GM12878 (cell line): ENCODE measurements around the gene GKN1. TPM values are rescaled to one million over a fixed set of nuclear protein-coding genes. Genes with fewer than 3 reads are reported as not detected.

Source experiments
- ATAC-seq: fragments of 200-7000 bp; cut with Tn5 transposase; 3 replicates; pipeline ENCODE4 v1.9.1; 2020; ENCODE audit warnings: mild to moderate bottlenecking, moderate library complexity
- BruUV-seq: library from RNA; stranded (reverse); fragments of 400-500 nt; replicated peaks from 2 replicates; lab custom pipeline; 2021; lab: Mats Ljungman, UMichigan
- CTCF ChIA-PET: fragments of 300-600 bp; sonication (Branson Sonifier 250); formaldehyde crosslinking; extraction: SDS; loops from one replicate; lab custom pipeline; 2021; ENCODE audit warnings: inconsistent platforms; lab: Yijun Ruan, JAX
- POLR2A ChIA-PET: fragments of 350-600 bp; formaldehyde crosslinking; extraction: SDS; loops from one replicate; lab custom pipeline; 2021; ENCODE audit warnings: inconsistent platforms; lab: Charles Lee
- RAD21 ChIA-PET: fragments of 300-600 bp; sonication (Branson Sonifier 250); formaldehyde crosslinking; loops from one replicate; lab custom pipeline; 2023; ENCODE audit warnings: antibody characterized with exemption; ENCODE audit not compliant: unreplicated experiment; lab: Charles Lee
- SMC1A ChIA-PET: fragments of 300-600 bp; sonication (Branson Sonifier 250); formaldehyde crosslinking; loops from one replicate; lab custom pipeline; 2023; ENCODE audit not compliant: unreplicated experiment, uncharacterized antibody; lab: Charles Lee
- DNase-seq: peaks from one replicate; pipeline ENCODE4 v3.0.0-alpha.2; 2011; ENCODE audit warnings: low read depth, low spot score
- FAIRE-seq: peaks from 3 replicates; lab custom pipeline; 2011; peaks lifted over from hg19 to GRCh38; lab: Jason Lieb, UNC
- H2AFZ ChIP-seq: 2 replicates; pipeline ENCODE4 v1.6.0; 2011; ENCODE audit warnings: low read depth, low read length, control low read depth; ENCODE audit not compliant: control insufficient read depth
- H3K27ac ChIP-seq: 2 replicates; pipeline ENCODE4 v1.5.1; 2011; ENCODE audit warnings: control low read depth; ENCODE audit not compliant: control insufficient read depth, insufficient read depth
- H3K27me3 ChIP-seq, 2 experiments: replicated peaks in 1 of 2; 2 replicates each; pipeline versions ENCODE4 v1.6.0 to v1.6.1; 2011; ENCODE audit warnings: low read length in 1 of 2; ENCODE audit not compliant: control insufficient read depth in 2 of 2, insufficient read depth in 2 of 2
- H3K36me3 ChIP-seq, 2 experiments: 2 replicates each; pipeline ENCODE4 v1.5.1; 2011; ENCODE audit warnings: low read length in 1 of 2; ENCODE audit not compliant: control insufficient read depth in 2 of 2, insufficient read depth in 2 of 2
- H3K4me1 ChIP-seq: 2 replicates; pipeline ENCODE4 v1.6.1; 2011; ENCODE audit warnings: mild to moderate bottlenecking, low read length, moderate library complexity, mixed read lengths; ENCODE audit not compliant: control insufficient read depth, insufficient read depth
- H3K4me2 ChIP-seq: 2 replicates; pipeline ENCODE4 v1.6.0; 2011; ENCODE audit warnings: control low read depth; ENCODE audit not compliant: control insufficient read depth, insufficient read depth
- H3K4me3 ChIP-seq: fragments of 200-600 bp; sonication (generic); 2 replicates; pipeline ENCODE4 v1.5.1; 2016
- H3K79me2 ChIP-seq: 2 replicates; pipeline ENCODE4 v1.6.0; 2011; ENCODE audit warnings: low read length; ENCODE audit not compliant: control insufficient read depth, insufficient read depth
- H3K9ac ChIP-seq: 2 replicates; pipeline ENCODE4 v1.8.0; 2011; ENCODE audit warnings: low read length, control low read depth, mixed read lengths; ENCODE audit not compliant: control insufficient read depth, insufficient read depth
- H3K9me3 ChIP-seq: replicated peaks from 3 replicates; pipeline ENCODE4 v1.5.1; 2011; ENCODE audit warnings: mild to moderate bottlenecking, low read length; ENCODE audit not compliant: control insufficient read depth, insufficient read depth
- H4K20me1 ChIP-seq: 2 replicates; pipeline ENCODE4 v1.6.0; 2011; ENCODE audit not compliant: control insufficient read depth, insufficient read depth
- CREB1 ChIP-seq: IDR thresholded peaks from 2 replicates; pipeline ENCODE4 v1.6.1; 2012; ENCODE audit warnings: low read depth, mild to moderate bottlenecking, inconsistent platforms
- GABPA ChIP-seq: IDR thresholded peaks from 2 replicates; pipeline ENCODE4 v1.6.1; 2014; ENCODE audit warnings: antibody characterized with exemption, low read depth, mild to moderate bottlenecking, inconsistent platforms
- LARP7 ChIP-seq: fragments of 450-650 bp; IDR thresholded peaks from 2 replicates; pipeline ENCODE4 v1.6.1; 2017; ENCODE audit warnings: mild to moderate bottlenecking
- NFIC ChIP-seq: IDR thresholded peaks from 2 replicates; pipeline ENCODE4 v1.6.1; 2012; ENCODE audit warnings: low read depth, mild to moderate bottlenecking, inconsistent platforms, low read length, moderate library complexity
- RAD21 ChIP-seq: IDR thresholded peaks from 2 replicates; pipeline ENCODE4 v1.6.1; 2011; ENCODE audit warnings: mild to moderate bottlenecking, low read depth, low read length, moderate library complexity; ENCODE audit not compliant: insufficient read depth
- SIX5 ChIP-seq: IDR thresholded peaks from 2 replicates; pipeline ENCODE4 v1.6.1; 2011; ENCODE audit warnings: mild to moderate bottlenecking, low read depth, low read length, moderate library complexity; ENCODE audit not compliant: severe bottlenecking
- ZBTB11 ChIP-seq: fragments of 450-650 bp; formaldehyde crosslinking; IDR thresholded peaks from 2 replicates; pipeline ENCODE4 v1.5.0; 2022; ENCODE audit warnings: mild to moderate bottlenecking, missing genetic modification characterization
- WGBS: methylation state at CpG from one replicate; pipeline ENCODE4 v1.1.6; 2016; ENCODE audit warnings: low lambda C conversion rate; ENCODE audit not compliant: insufficient replicate concordance, insufficient coverage; ENCODE audit errors: missing lambda C conversion rate; 5-methylcytosine and 5-hydroxymethylcytosine counted together
- in situ Hi-C: fragments of 300-500 bp; cut with MboI; formaldehyde crosslinking; loops from 9 replicates; pipeline ENCODE4 v1.14.3; 2018; ENCODE audit warnings: mixed read lengths
- intact Hi-C: fragments of 100-400 bp; cut with micrococcal nuclease; formaldehyde crosslinking; loops from one replicate; pipeline ENCODE4 v1.14.2; 2022; ENCODE audit not compliant: unreplicated experiment
- polyA plus RNA-seq, 11 experiments: library from polyadenylated mRNA; depleted of rRNA in 4 of 11; unstranded in 6 of 11; stranded (reverse) in 5 of 11; fragments of >200 nt; fragmentation: Nextera tagmentation in 4 of 11; fragmentation: Illumina TruSeq in 1 of 11; extraction: Ambion mirVana in 4 of 11; extraction: Trizol in 1 of 11; gene quantifications; 1 replicate in 1 of 11; 2 replicates in 10 of 11; pipeline versions ENCODE4 v1.2.1 to v1.2.3, GENCODE V29; 2011 to 2016; ENCODE audit warnings: inconsistent platforms in 2 of 11, missing spikeins in 2 of 11, low read depth in 1 of 11
- total RNA-seq, 4 experiments: library from RNA; depleted of rRNA in 3 of 4; stranded (reverse); fragments of >200 nt in 3 of 4; fragmentation: Illumina TruSeq in 1 of 4; extraction: Trizol in 1 of 4; gene quantifications; 2 replicates each; pipeline versions ENCODE4 v1.2.1 to v1.2.3, GENCODE V29; 2013 to 2021
- TF ChIP-seq, protein P1 (sequence below): fragments of 450-650 bp; IDR thresholded peaks from 2 replicates; pipeline ENCODE4 v1.6.1; 2018; ENCODE audit warnings: mild to moderate bottlenecking, low read depth, moderate library complexity; ENCODE audit not compliant: partially characterized antibody

The GKN1 gene
- total and polyA plus RNA-seq, 10 of the 15 experiments (the other 5 are each of a cell fraction or from before 2014, with no cell fraction given) = not detected

- ChIA-PET RAD21 (no interaction called here), POLR2A (no interaction called here), CTCF (no interaction called here)
- DNase-seq (no peak), FAIRE-seq (no peak)
- no peaks in the 10 kb centered on the region for H3K36me3 ChIP-seq
- 9% methylated on average over 1 of the region's 1 CpG for WGBS
- no peak overlapping the region for H2AFZ ChIP-seq
- no TSS peak for BruUV-seq
- H3K9ac ChIP-seq = no peak overlapping the region
- H3K4me3 ChIP-seq = no peak overlapping the region
- intact Hi-C loops = no loop called here
- no peaks in the 10 kb centered on the region for H3K4me1 ChIP-seq
- no peaks in the 10 kb centered on the region for H3K9me3 ChIP-seq
- H3K4me2 ChIP-seq = no peak overlapping the region
- H3K27me3 ChIP-seq = no peaks in the 10 kb centered on the region; a peak in 2 of 4 replicates
- TF ChIP-seq ZBTB11 (CRISPR knock-in tag) (no peak), NFIC (no peak), RAD21 (no peak), CREB1 (no peak), LARP7 (no peak), SIX5 (no peak), GABPA (no peak)
- TF ChIP-seq, protein P1, sequence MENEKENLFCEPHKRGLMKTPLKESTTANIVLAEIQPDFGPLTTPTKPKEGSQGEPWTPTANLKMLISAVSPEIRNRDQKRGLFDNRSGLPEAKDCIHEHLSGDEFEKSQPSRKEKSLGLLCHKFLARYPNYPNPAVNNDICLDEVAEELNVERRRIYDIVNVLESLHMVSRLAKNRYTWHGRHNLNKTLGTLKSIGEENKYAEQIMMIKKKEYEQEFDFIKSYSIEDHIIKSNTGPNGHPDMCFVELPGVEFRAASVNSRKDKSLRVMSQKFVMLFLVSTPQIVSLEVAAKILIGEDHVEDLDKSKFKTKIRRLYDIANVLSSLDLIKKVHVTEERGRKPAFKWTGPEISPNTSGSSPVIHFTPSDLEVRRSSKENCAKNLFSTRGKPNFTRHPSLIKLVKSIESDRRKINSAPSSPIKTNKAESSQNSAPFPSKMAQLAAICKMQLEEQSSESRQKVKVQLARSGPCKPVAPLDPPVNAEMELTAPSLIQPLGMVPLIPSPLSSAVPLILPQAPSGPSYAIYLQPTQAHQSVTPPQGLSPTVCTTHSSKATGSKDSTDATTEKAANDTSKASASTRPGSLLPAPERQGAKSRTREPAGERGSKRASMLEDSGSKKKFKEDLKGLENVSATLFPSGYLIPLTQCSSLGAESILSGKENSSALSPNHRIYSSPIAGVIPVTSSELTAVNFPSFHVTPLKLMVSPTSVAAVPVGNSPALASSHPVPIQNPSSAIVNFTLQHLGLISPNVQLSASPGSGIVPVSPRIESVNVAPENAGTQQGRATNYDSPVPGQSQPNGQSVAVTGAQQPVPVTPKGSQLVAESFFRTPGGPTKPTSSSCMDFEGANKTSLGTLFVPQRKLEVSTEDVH = no peak
- TF ChIP-seq, all 136 proteins: peak for 0
- Histone ChIP-seq H4K20me1 (no peaks in the 10 kb centered on the region), H3K79me2 (no peaks in the 10 kb centered on the region), H3K27ac (no peak overlapping the region)
- SMC1A ChIA-PET = no interaction called here
- in situ Hi-C loops = no loop called here
- no peak for ATAC-seq
These were observed 6.2 kb upstream of the GKN1 start for GRCh38 chr2:68968221-68968620.
